Inferior parietal cortex (tissue), 1 donor: ENCODE results near the gene PI4KA.

Experiments
- DNase-seq: peaks from one replicate; pipeline ENCODE4 v3.0.0-alpha.2; 2016; ENCODE audit errors: extremely low spot score

The PI4KA gene

GRCh38 chr22:20881869-20882815 is 23.5 kb upstream of the PI4KA start:
- DNase-seq, result no peak

- DNase-seq, result no peak
Observed at GRCh38 chr22:20881231-20881630, 22.6 kb upstream of the PI4KA start.

GRCh38 chr22:20877715-20878114 is 19.1 kb upstream of the PI4KA start:
- DNase-seq, result no peak

GRCh38 chr22:20875296-20875695 is 16.7 kb upstream of the PI4KA start:
- no peak for DNase-seq

- no peak for DNase-seq
Observed at GRCh38 chr22:20873214-20873613, 14.6 kb upstream of the PI4KA start.

- DNase-seq, result no peak
Observed at GRCh38 chr22:20869234-20869633, 10.6 kb upstream of the PI4KA start.

GRCh38 chr22:20868025-20868962 is 9.7 kb upstream of the PI4KA start:
- no peak for DNase-seq

GRCh38 chr22:20867179-20868024 is 8.8 kb upstream of the PI4KA start:
- DNase-seq, result peak; percentile 88

GRCh38 chr22:20866736-20867135 is 8.1 kb upstream of the PI4KA start:
- DNase-seq, result no peak

- no peak for DNase-seq
Observed at GRCh38 chr22:20865875-20866445, 7.3 kb upstream of the PI4KA start.

GRCh38 chr22:20865331-20865730 is 6.7 kb upstream of the PI4KA start:
- no peak for DNase-seq

- DNase-seq, result no peak
Observed at GRCh38 chr22:20864186-20864908, 5.7 kb upstream of the PI4KA start.

- DNase-seq, result no peak
Observed at GRCh38 chr22:20863366-20863765, 4.8 kb upstream of the PI4KA start.

GRCh38 chr22:20862540-20862939 is 3.9 kb upstream of the PI4KA start:
- DNase-seq, result no peak

GRCh38 chr22:20859615-20860014 is 1.0 kb upstream of the PI4KA start:
- no peak for DNase-seq

GRCh38 chr22:20857838-20858614 is 585 bp downstream of the PI4KA start:
- peak; percentile 48 for DNase-seq

GRCh38 chr22:20857247-20857643 is 1.4 kb downstream of the PI4KA start:
- peak; percentile 37 for DNase-seq

GRCh38 chr22:20853236-20853660 is 5.4 kb downstream of the PI4KA start:
- no peak for DNase-seq

- DNase-seq, result no peak
Observed at GRCh38 chr22:20852503-20852902, 6.1 kb downstream of the PI4KA start.

GRCh38 chr22:20852076-20852475 is 6.5 kb downstream of the PI4KA start:
- no peak for DNase-seq
